K562 (cell line): Measurements from ENCODE around the gene NENF. TPM values are rescaled to one million over a fixed set of nuclear protein-coding genes. Genes with fewer than 3 reads are reported as not detected.

Experiments used
- ATAC-seq: fragments of 200-7000 bp; cut with Tn5 transposase; 3 replicates; pipeline ENCODE4 v1.9.1; 2020; ENCODE audit warnings: moderate library complexity
- BruUV-seq: library from RNA; stranded (reverse); fragments of 400-500 nt; replicated peaks from 2 replicates; lab custom pipeline; 2021; lab: Mats Ljungman, UMichigan
- CTCF ChIA-PET: fragments of 300-600 bp; formaldehyde crosslinking; extraction: SDS; loops from one replicate; lab custom pipeline; 2021; ENCODE audit warnings: low intra/inter-chr PET ratio; lab: Yijun Ruan, JAX
- POLR2A ChIA-PET: fragments of 300-600, 350-650 bp; sonication (Branson Sonifier 250); formaldehyde crosslinking; extraction: SDS; loops from one replicate; lab custom pipeline; 2021; ENCODE audit warnings: antibody characterized with exemption, inconsistent platforms; lab: Yijun Ruan, JAX
- DNase-seq, 4 experiments: peaks; one replicate each; pipeline versions ENCODE4 v3.0.0 to v3.0.0-alpha.2; 2011 to 2018; ENCODE audit warnings: low spot score in 3 of 4, mixed read lengths in 3 of 4; ENCODE audit errors: extremely low read depth in 1 of 4
- FAIRE-seq: peaks from 2 replicates; lab custom pipeline; 2011; peaks lifted over from hg19 to GRCh38; lab: Jason Lieb, UNC
- H2AFZ ChIP-seq: 2 replicates; pipeline ENCODE4 v1.6.0; 2011; ENCODE audit warnings: low read depth, low read length, control low read depth, inconsistent platforms
- H3K27ac ChIP-seq: fragments of 200-600 bp; 3 replicates; pipeline ENCODE4 v1.8.0; 2011; ENCODE audit warnings: low read depth, mild to moderate bottlenecking, control low read depth, inconsistent platforms, low read length, moderate library complexity, mixed read lengths; ENCODE audit errors: extremely low read depth
- H3K27me3 ChIP-seq, 2 experiments: fragments of 300-600 bp in 1 of 2; 2 replicates in 1 of 2; 3 replicates in 1 of 2; pipeline versions ENCODE4 v1.6.0 to v1.8.0; 2011; ENCODE audit warnings: inconsistent platforms in 2 of 2, low read length in 2 of 2, mild to moderate bottlenecking in 1 of 2, mixed read lengths in 1 of 2, moderate library complexity in 1 of 2; ENCODE audit not compliant: control insufficient read depth in 2 of 2, insufficient read depth in 2 of 2
- H3K36me3 ChIP-seq: fragments of 300-600 bp; 3 replicates; pipeline ENCODE4 v1.8.0; 2011; ENCODE audit warnings: mild to moderate bottlenecking, low read length, inconsistent platforms; ENCODE audit not compliant: control insufficient read depth, insufficient read depth
- H3K4me1 ChIP-seq, 2 experiments: fragments of 200-600 bp in 1 of 2; replicated peaks in 1 of 2; 2 replicates in 1 of 2; 3 replicates in 1 of 2; pipeline versions ENCODE4 v1.5.1 to v1.8.0; 2011; ENCODE audit warnings: inconsistent platforms in 2 of 2, low read length in 2 of 2, mild to moderate bottlenecking in 1 of 2, mixed read lengths in 1 of 2, moderate library complexity in 1 of 2; ENCODE audit not compliant: control insufficient read depth in 2 of 2, insufficient read depth in 2 of 2
- H3K4me2 ChIP-seq: 2 replicates; pipeline ENCODE4 v1.6.1; 2011; ENCODE audit warnings: low read length, control low read depth, inconsistent platforms, mixed read lengths; ENCODE audit not compliant: insufficient read depth
- H3K4me3 ChIP-seq: fragments of 200-600 bp; sonication (generic), shearing (Covaris generic); 2 replicates; pipeline ENCODE4 v1.5.1; 2016; ENCODE audit warnings: control low read depth, inconsistent platforms
- H3K79me2 ChIP-seq: fragments of 200-600 bp; 3 replicates; pipeline ENCODE4 v1.8.0; 2011; ENCODE audit warnings: low read length, inconsistent platforms; ENCODE audit not compliant: control insufficient read depth, insufficient read depth
- H3K9ac ChIP-seq, 2 experiments: 2 replicates each; pipeline versions ENCODE4 v1.6.0 to v1.6.1; 2011; ENCODE audit warnings: low read depth in 2 of 2, low read length in 2 of 2, control low read depth in 1 of 2, inconsistent platforms in 1 of 2, mild to moderate bottlenecking in 1 of 2, mixed read lengths in 1 of 2; ENCODE audit not compliant: insufficient read depth in 1 of 2
- H3K9me1 ChIP-seq: one replicate; pipeline ENCODE4 v1.6.0; 2011; ENCODE audit warnings: inconsistent platforms, mild to moderate bottlenecking, low read length, moderate library complexity; ENCODE audit not compliant: control insufficient read depth, insufficient read depth
- H3K9me3 ChIP-seq: replicated peaks from 2 replicates; pipeline ENCODE4 v1.5.1; 2011; ENCODE audit warnings: low read depth, low read length, inconsistent platforms; ENCODE audit not compliant: control insufficient read depth, insufficient read depth
- H4K20me1 ChIP-seq: replicated peaks from 2 replicates; pipeline ENCODE4 v1.6.1; 2011; ENCODE audit warnings: low read length, inconsistent platforms, mixed read lengths; ENCODE audit not compliant: control insufficient read depth, insufficient read depth
- CREM ChIP-seq: IDR thresholded peaks from 2 replicates; pipeline ENCODE4 v1.6.1; 2014; ENCODE audit warnings: antibody characterized with exemption, low read depth
- GTF2F1 ChIP-seq: IDR thresholded peaks from 2 replicates; pipeline ENCODE4 v1.6.1; 2011; ENCODE audit warnings: low read depth, low read length, improper control_type of control experiment
- JUNB ChIP-seq: fragments of 450-650 bp; formaldehyde crosslinking; conservative IDR thresholded peaks from 2 replicates; pipeline ENCODE4 v1.4.0; 2020; ENCODE audit warnings: mild to moderate bottlenecking
- MAFG ChIP-seq: fragments of 450-650 bp; conservative IDR thresholded peaks from 2 replicates; pipeline ENCODE4 v1.6.1; 2016; ENCODE audit warnings: missing genetic modification characterization, missing compliant biosample characterization
- MCM2 ChIP-seq: fragments of 450-650 bp; IDR thresholded peaks from 2 replicates; pipeline ENCODE4 v1.6.1; 2017; ENCODE audit warnings: low read depth, mild to moderate bottlenecking
- MEF2A ChIP-seq: IDR thresholded peaks from 2 replicates; pipeline ENCODE4 v1.6.1; 2011; ENCODE audit warnings: low read depth, mild to moderate bottlenecking, low read length, moderate library complexity; ENCODE audit not compliant: control insufficient read depth
- NFYB ChIP-seq: IDR thresholded peaks from 2 replicates; pipeline ENCODE4 v1.6.1; 2011; ENCODE audit warnings: mild to moderate bottlenecking, moderate library complexity; ENCODE audit not compliant: insufficient read length; ENCODE audit errors: extremely low read depth
- RAD51 ChIP-seq: fragments of 450-650 bp; IDR thresholded peaks from 2 replicates; pipeline ENCODE4 v1.7.1; 2016; ENCODE audit warnings: low read depth, mild to moderate bottlenecking, borderline replicate concordance
- SIN3B ChIP-seq: fragments of 450-650 bp; IDR thresholded peaks from 2 replicates; pipeline ENCODE4 v1.6.1; 2017; ENCODE audit warnings: low read depth, mild to moderate bottlenecking, moderate library complexity
- ZNF449 ChIP-seq: fragments of 250-450 bp; sonication (Bioruptor Pico); IDR thresholded peaks from 2 replicates; pipeline ENCODE4 v1.8.0; 2022; ENCODE audit warnings: moderate library complexity, mild to moderate bottlenecking, inconsistent platforms
- WGBS: fragments of 100-300 bp; shearing (Covaris generic); methylation state at CpG from one replicate; pipeline ENCODE4 v1.1.6; 2016; ENCODE audit warnings: low coverage, mixed read lengths; ENCODE audit not compliant: insufficient coverage; ENCODE audit errors: missing lambda C conversion rate; 5-methylcytosine and 5-hydroxymethylcytosine counted together
- in situ Hi-C: fragments of 300-500 bp; cut with MboI; formaldehyde crosslinking; loops from 4 replicates; pipeline ENCODE4 v1.15.0; 2018; ENCODE audit warnings: inconsistent platforms, mixed read lengths
- intact Hi-C: fragments of 100-400 bp; cut with micrococcal nuclease; formaldehyde crosslinking; loops from 2 replicates; pipeline ENCODE4 v1.14.2; 2022
- polyA plus RNA-seq, 8 experiments: library from polyadenylated mRNA; depleted of rRNA in 4 of 8; stranded (reverse) in 5 of 8; unstranded in 3 of 8; fragments of >200 nt; fragmentation: Nextera tagmentation in 2 of 8; fragmentation: Illumina TruSeq in 1 of 8; extraction: Ambion mirVana in 2 of 8; extraction: Trizol in 1 of 8; gene quantifications; 2 replicates each; pipeline versions ENCODE4 v1.2.1 to v1.2.3, GENCODE V29; 2011 to 2014; ENCODE audit warnings: inconsistent platforms in 1 of 8, missing spikeins in 1 of 8
- total RNA-seq, 7 experiments: library from RNA; depleted of rRNA in 6 of 7; stranded (reverse); fragments of >200 nt in 6 of 7; fragmentation: Illumina TruSeq in 2 of 7; extraction: Trizol in 2 of 7; gene quantifications; 2 replicates each; pipeline versions ENCODE4 v1.2.1 to v1.2.3, GENCODE V29; 2011 to 2021; ENCODE audit warnings: low replicate concordance in 1 of 7
- TF ChIP-seq, protein P1 (sequence below): fragments of 450-650 bp; IDR thresholded peaks from 2 replicates; pipeline ENCODE4 v1.6.1; 2016; ENCODE audit warnings: low read depth

NENF gene
- total and polyA plus RNA-seq, 9 of the 15 experiments (the other 6 are each of a cell fraction or from before 2014, with no cell fraction given) = 6.1 to 100 (median 72.8) TPM

DNA sequence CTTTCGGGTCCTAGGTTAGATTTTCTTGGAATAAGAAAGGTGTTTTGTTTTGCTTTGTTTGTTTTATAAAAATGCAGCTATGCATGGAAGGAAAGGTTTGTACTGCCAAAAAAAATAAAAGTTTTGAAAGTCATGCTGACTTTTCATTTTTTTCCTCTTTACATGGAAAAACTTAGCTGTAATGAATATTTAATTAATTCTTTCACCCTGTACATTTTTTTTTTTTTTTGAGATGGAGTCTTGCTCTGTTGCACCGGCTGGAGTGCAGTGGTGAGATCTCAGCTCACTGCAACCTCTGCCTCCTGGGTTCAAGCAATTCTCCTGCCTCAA lies 48.7 kb downstream of the NENF start (continued):
- TF ChIP-seq NFYB = no peak
- peak; percentile 48; the same call in 1 of the 2 replicates for TF ChIP-seq MAFG (tag)
- TF ChIP-seq MEF2A = no peak
- TF ChIP-seq CREM = no peak
- TF ChIP-seq JUNB = no peak
- no peak for TF ChIP-seq GTF2F1
- no peak for TF ChIP-seq SIN3B
- no peak for TF ChIP-seq MCM2
- TF ChIP-seq, all 486 proteins: peak for 3

DNA sequence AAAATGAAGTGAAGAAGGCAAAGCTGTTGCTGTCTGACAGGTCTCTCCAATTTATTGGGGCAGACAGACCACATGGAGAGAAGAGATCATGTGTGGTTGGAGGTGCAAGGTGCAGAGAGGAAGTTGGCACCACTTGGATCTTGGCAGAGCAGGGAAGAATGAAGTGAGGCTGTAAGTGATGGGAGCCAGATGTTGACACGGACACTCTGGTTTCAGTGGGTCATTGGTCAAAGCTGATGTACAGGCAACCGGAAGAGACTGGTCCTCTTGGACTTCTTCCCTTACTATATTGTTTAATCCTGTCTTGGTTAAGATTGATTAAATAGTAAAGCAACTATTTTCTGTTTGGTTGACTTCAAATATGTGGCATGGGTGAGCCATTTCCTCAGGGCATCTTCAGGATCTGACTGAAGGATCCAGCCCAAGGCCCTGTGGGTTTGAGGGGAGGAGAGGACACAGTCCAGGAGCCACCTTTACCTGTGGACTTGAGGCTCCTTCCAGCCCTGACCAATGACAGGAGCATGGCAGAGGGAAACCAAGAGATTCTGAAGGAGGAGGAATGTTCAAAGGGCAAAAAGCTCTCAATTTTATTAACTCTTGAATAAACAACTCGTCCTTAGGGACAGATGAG lies 49.4 kb downstream of the NENF start:
- no peak overlapping the region for H3K27ac ChIP-seq
- POLR2A ChIA-PET = interaction anchor here (0.7 to 1.7 kb wide), 4 partner anchors 11 to 1519 kb away, joined by 3 to 5 read pairs (median 3); partner anchors contain the start of gene ATF3

More for the DNA sequence above, 49.4 kb downstream of the NENF start:
- no peak overlapping the region for H3K4me2 ChIP-seq
- H3K4me3 ChIP-seq = no peak overlapping the region
- TF ChIP-seq, protein P1, sequence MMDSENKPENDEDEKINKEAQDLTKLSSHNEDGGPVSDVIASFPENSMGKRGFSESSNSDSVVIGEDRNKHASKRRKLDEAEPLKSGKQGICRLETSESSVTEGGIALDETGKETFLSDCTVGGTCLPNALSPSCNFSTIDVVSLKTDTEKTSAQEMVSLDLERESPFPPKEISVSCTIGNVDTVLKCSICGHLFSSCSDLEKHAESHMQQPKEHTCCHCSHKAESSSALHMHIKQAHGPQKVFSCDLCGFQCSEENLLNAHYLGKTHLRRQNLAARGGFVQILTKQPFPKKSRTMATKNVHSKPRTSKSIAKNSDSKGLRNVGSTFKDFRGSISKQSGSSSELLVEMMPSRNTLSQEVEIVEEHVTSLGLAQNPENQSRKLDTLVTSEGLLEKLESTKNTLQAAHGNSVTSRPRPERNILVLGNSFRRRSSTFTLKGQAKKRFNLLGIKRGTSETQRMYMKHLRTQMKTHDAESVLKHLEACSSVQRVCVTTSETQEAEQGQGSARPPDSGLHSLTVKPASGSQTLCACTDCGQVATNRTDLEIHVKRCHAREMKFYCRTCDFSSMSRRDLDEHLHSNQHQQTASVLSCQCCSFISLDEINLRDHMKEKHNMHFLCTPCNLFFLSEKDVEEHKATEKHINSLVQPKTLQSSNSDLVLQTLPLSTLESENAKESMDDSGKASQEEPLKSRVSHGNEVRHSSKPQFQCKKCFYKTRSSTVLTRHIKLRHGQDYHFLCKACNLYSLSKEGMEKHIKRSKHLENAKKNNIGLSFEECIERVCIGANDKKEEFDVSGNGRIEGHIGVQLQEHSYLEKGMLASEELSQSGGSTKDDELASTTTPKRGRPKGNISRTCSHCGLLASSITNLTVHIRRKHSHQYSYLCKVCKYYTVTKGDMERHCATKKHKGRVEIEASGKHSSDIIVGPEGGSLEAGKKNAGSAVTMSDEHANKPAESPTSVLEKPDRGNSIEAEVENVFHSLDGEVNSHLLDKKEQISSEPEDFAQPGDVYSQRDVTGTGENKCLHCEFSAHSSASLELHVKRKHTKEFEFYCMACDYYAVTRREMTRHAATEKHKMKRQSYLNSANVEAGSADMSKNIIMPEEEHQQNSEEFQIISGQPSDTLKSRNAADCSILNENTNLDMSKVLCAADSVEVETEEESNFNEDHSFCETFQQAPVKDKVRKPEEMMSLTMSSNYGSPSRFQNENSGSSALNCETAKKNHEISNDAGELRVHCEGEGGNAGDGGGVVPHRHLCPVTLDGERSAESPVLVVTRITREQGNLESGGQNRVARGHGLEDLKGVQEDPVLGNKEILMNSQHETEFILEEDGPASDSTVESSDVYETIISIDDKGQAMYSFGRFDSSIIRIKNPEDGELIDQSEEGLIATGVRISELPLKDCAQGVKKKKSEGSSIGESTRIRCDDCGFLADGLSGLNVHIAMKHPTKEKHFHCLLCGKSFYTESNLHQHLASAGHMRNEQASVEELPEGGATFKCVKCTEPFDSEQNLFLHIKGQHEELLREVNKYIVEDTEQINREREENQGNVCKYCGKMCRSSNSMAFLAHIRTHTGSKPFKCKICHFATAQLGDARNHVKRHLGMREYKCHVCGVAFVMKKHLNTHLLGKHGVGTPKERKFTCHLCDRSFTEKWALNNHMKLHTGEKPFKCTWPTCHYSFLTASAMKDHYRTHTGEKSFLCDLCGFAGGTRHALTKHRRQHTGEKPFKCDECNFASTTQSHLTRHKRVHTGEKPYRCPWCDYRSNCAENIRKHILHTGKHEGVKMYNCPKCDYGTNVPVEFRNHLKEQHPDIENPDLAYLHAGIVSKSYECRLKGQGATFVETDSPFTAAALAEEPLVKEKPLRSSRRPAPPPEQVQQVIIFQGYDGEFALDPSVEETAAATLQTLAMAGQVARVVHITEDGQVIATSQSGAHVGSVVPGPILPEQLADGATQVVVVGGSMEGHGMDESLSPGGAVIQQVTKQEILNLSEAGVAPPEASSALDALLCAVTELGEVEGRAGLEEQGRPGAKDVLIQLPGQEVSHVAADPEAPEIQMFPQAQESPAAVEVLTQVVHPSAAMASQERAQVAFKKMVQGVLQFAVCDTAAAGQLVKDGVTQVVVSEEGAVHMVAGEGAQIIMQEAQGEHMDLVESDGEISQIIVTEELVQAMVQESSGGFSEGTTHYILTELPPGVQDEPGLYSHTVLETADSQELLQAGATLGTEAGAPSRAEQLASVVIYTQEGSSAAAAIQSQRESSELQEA = no peak
- TF ChIP-seq ZNF449 (CRISPR knock-in tag) = no peak
- TF ChIP-seq RAD51 = no peak
- no peaks in the 10 kb centered on the region for H4K20me1 ChIP-seq
- intact Hi-C loops (no loop called here), in situ Hi-C loops (no loop called here)
- peaks cover 15 to 47% of the 10 kb centered on the region in 2 experiments; a peak in 4 of 5 replicates for H3K27me3 ChIP-seq
- WGBS = 6% methylated on average over 3 of the region's 3 CpGs
- H3K36me3 ChIP-seq = no peaks in the 10 kb centered on the region
- H3K9me3 ChIP-seq = no peaks in the 10 kb centered on the region
- peaks cover 9 to 27% of the 10 kb centered on the region in 2 experiments for H3K4me1 ChIP-seq
- no TSS peak for BruUV-seq
- no peak overlapping the region for H3K9ac ChIP-seq
- H2AFZ ChIP-seq = no peak overlapping the region
- CTCF ChIA-PET = no interaction called here
- DNase-seq (no peak), FAIRE-seq (no peak), ATAC-seq (no peak)
- no peaks in the 10 kb centered on the region for H3K79me2 ChIP-seq
- H3K9me1 ChIP-seq = no peaks in the 10 kb centered on the region
